ENCODE data around the gene UTS2B.
"Not testable (repeated sequence)": the region's sequence is repeated elsewhere in the genome, so short reads cannot be mapped to it uniquely, and the experiment has no call there.

Gene UTS2B

DNA sequence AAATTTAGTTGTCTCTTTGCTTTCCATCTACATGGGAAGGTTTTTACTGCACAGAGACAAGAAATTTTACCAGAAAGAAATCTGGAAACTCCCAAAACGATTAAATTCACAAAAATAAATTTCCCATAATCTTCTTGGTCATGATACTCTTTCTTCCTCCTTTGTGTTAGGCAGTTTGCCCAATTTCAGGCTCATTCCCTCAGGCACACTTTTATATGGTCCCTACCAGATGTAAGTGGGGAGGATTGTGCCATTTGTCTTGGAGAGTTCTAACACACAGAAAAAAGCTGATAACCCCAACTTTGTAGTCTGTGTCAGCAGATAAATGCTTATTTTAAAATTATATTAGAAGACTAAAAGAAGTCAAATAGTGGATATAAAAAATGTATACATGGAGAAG, 50.2 kb downstream of the UTS2B start (continued):
- TF ChIP-seq, protein P1, sequence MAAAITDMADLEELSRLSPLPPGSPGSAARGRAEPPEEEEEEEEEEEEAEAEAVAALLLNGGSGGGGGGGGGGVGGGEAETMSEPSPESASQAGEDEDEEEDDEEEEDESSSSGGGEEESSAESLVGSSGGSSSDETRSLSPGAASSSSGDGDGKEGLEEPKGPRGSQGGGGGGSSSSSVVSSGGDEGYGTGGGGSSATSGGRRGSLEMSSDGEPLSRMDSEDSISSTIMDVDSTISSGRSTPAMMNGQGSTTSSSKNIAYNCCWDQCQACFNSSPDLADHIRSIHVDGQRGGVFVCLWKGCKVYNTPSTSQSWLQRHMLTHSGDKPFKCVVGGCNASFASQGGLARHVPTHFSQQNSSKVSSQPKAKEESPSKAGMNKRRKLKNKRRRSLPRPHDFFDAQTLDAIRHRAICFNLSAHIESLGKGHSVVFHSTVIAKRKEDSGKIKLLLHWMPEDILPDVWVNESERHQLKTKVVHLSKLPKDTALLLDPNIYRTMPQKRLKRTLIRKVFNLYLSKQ (tag by site-specific recombination; IDR thresholded peaks at IDR 0.05; ENCODE audit: borderline replicate concordance): no peak
- peak; percentile 61 for TF ChIP-seq ZBTB8A (tag by site-specific recombination; IDR thresholded peaks at IDR 0.05)

DNA sequence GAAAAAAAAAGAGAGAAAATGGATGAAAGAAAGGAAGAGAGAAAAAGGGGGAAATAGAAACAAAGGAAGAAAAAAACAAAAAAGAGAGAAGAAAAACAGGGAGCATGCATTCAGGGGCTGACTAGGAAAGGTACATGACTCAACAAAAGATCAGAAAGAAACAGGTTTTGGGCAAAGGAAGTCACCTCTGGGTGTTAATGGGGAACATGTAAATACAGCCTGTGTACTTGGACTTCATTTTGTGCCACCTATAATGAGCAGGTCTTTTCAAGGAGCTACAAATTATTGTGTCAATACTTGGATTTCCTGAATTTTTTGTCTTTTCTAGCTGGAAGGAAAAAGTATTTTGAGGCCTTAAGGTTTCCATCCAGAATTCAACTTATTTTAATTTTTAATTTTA, 54.6 kb downstream of the UTS2B start:
- H3K27ac ChIP-seq (ENCODE audit: extremely low read depth, low read depth, low read length): no peak overlapping the region
- ChIA-PET CTCF (interaction anchor here (0.7 kb wide), 1 partner anchor 635 kb away, joined by 3 read pairs; no protein-coding TSS in a partner anchor), POLR2A (no interaction called here)
- H3K4me3 ChIP-seq (ENCODE audit: low read depth, low read length): no peak overlapping the region
- H3K36me3 ChIP-seq (ENCODE audit: control insufficient read depth in 2 of 2, insufficient read depth in 1 of 2, low read length in 2 of 2): no peaks in the 10 kb centered on the region
- TF ChIP-seq ZNF777 (tag by site-specific recombination; IDR thresholded peaks at IDR 0.05; ENCODE audit: borderline replicate concordance): no peak
- 0 out of 2 replicates have a peak, but pooled peaks have one; percentile 17 for TF ChIP-seq ZNF366 (tag by site-specific recombination; conservative IDR thresholded peaks at IDR 0.05)
- H3K9me3 ChIP-seq (ENCODE audit: control insufficient read depth, insufficient read depth, low read depth, low read length): no peaks in the 10 kb centered on the region
- H3K4me1 ChIP-seq (ENCODE audit: control insufficient read depth, insufficient read depth, low read length): 0 out of 2 replicates have a peak, but pooled peaks cover 2% of the 10 kb centered on the region

DNA sequence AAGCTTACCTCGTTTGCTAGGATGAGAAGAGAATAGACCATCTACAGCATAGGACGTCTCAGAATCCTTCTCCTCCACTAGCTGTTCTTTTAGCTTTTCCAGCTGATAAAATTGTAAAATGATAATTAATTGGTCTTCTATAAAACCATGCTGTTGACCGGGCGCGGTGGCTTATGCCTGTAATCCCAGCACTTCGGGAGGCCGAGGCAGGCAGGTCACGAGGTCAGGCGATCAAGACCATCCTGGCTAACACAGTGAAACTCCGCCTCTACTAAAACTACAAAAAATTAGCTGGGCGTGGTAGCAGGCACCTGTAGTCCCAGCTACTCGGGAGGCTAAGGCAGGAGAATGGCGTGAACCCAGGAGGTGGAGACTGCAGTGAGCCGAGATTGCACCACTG, 55.1 kb downstream of the UTS2B start:
- H3K4me3 ChIP-seq (ENCODE audit: low read depth, low read length); H3K4me1 ChIP-seq (ENCODE audit: control insufficient read depth, insufficient read depth, low read length); CTCF ChIA-PET; H3K9me3 ChIP-seq (ENCODE audit: control insufficient read depth, insufficient read depth, low read depth, low read length); H3K27ac ChIP-seq (ENCODE audit: extremely low read depth, low read depth, low read length); POLR2A ChIA-PET; H3K36me3 ChIP-seq (ENCODE audit: control insufficient read depth in 2 of 2, insufficient read depth in 1 of 2, low read length in 2 of 2): not testable (repeated sequence)

DNA sequence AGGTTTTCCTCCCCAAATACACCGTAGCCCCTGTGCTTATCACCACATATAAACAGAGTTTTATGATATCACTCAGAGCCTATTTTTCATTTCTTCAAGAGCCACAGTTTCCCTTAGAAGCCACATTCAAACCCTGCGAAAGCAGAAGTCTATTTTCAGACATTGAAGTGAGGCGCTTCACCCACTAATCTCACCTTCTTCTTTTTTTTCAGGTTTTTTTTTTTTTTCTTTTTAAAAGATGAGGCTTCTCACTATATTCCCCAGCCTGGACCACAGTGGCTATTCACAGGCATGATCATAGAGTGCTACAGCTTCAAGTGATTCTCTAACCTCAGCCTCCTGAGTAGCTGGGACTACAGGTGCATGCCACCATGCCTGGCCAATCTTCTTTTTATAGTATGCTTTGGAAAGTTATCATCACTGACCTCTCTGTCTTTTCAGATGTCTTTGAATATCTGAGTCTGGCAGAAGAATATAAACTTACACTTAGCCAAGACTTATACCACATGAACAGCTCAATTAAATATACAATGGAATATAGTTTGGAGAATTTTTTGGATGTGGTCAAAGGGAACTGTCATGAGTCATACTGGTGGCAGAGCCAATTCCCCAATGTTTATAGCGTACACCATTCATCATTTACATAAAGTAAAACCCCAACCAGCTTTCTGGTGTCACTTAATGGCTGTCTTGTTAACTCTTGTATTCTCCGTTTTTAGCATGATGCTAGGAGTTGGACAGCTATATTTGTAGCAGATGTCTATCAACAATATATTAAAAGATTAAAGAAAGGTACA, 60.8 kb downstream of the UTS2B start:
- Histone ChIP-seq H3K27ac (ENCODE audit: extremely low read depth, low read depth, low read length) (no peak overlapping the region), H3K4me1 (ENCODE audit: control insufficient read depth, insufficient read depth, low read length) (no peaks in the 10 kb centered on the region), H3K36me3 (ENCODE audit: control insufficient read depth in 2 of 2, insufficient read depth in 1 of 2, low read length in 2 of 2) (no peaks in the 10 kb centered on the region), H3K9me3 (ENCODE audit: control insufficient read depth, insufficient read depth, low read depth, low read length) (no peaks in the 10 kb centered on the region), H3K4me3 (ENCODE audit: low read depth, low read length) (no peak overlapping the region)
- TF ChIP-seq, protein P2, sequence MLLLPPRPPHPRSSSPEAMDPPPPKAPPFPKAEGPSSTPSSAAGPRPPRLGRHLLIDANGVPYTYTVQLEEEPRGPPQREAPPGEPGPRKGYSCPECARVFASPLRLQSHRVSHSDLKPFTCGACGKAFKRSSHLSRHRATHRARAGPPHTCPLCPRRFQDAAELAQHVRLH (tag by site-specific recombination; IDR thresholded peaks at IDR 0.05): no peak
- TF ChIP-seq BCL11B (tag by site-specific recombination; IDR thresholded peaks at IDR 0.05; ENCODE audit: low read depth) (no peak), SP3 (tag by site-specific recombination; IDR thresholded peaks at IDR 0.05) (no peak), ZNF324 (tag by site-specific recombination; IDR thresholded peaks at IDR 0.05) (no peak)
- TF ChIP-seq, protein P3, sequence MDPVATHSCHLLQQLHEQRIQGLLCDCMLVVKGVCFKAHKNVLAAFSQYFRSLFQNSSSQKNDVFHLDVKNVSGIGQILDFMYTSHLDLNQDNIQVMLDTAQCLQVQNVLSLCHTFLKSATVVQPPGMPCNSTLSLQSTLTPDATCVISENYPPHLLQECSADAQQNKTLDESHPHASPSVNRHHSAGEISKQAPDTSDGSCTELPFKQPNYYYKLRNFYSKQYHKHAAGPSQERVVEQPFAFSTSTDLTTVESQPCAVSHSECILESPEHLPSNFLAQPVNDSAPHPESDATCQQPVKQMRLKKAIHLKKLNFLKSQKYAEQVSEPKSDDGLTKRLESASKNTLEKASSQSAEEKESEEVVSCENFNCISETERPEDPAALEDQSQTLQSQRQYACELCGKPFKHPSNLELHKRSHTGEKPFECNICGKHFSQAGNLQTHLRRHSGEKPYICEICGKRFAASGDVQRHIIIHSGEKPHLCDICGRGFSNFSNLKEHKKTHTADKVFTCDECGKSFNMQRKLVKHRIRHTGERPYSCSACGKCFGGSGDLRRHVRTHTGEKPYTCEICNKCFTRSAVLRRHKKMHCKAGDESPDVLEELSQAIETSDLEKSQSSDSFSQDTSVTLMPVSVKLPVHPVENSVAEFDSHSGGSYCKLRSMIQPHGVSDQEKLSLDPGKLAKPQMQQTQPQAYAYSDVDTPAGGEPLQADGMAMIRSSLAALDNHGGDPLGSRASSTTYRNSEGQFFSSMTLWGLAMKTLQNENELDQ (tag by site-specific recombination; IDR thresholded peaks at IDR 0.05; ENCODE audit: low read depth): no peak
- ChIA-PET POLR2A (no interaction called here), CTCF (interaction anchor here (0.6 kb wide), 1 partner anchor 17 kb away, joined by 3 read pairs; no protein-coding TSS in a partner anchor)

DNA sequence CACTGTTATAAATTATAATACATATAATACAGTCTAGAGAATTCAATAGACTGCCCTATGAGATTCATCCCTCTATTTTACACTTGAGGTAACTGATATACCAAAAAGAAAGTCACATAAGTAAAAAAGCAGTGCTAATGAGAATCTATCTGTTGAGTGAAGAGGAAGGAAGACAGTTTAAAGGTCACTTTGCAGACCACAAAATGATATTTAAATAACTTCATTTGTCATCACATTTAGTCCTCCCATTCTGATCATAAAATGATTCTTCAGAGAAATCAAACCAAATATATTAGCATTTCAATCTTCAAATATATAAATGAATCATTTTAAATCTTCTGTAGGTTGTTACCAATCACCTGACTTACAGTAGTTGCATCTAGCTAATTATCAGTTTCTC, 61.6 kb downstream of the UTS2B start:
- no peaks in the 10 kb centered on the region for H3K4me1 ChIP-seq (ENCODE audit: control insufficient read depth, insufficient read depth, low read length)
- CTCF ChIA-PET: no interaction called here
- no peaks in the 10 kb centered on the region for H3K9me3 ChIP-seq (ENCODE audit: control insufficient read depth, insufficient read depth, low read depth, low read length)
- no peak for TF ChIP-seq KLF9 (tag by site-specific recombination; IDR thresholded peaks at IDR 0.05; ENCODE audit: low read depth)
- TF ChIP-seq ZNF585B (tag by site-specific recombination; IDR thresholded peaks at IDR 0.05): peak; percentile 79
- no peak overlapping the region for H3K4me3 ChIP-seq (ENCODE audit: low read depth, low read length)
- no peak overlapping the region for H3K27ac ChIP-seq (ENCODE audit: extremely low read depth, low read depth, low read length)
- POLR2A ChIA-PET: no interaction called here
- no peaks in the 10 kb centered on the region for H3K36me3 ChIP-seq (ENCODE audit: control insufficient read depth in 2 of 2, insufficient read depth in 1 of 2, low read length in 2 of 2)

Measured in HEK293 (cell line).